A673 (cell line): Measurements from ENCODE around the gene MRTFA. TPM values are rescaled to one million over a fixed set of nuclear protein-coding genes. Genes with fewer than 3 reads are reported as not detected.

ENCODE experiments used
- BruUV-seq: library from RNA; stranded (reverse); fragments of 400-500 nt; replicated peaks from 2 replicates; lab custom pipeline; 2021; lab: Mats Ljungman, UMichigan
- CTCF ChIA-PET: fragments of 300-600 bp; sonication (Branson Sonifier 250); formaldehyde crosslinking; loops from one replicate; lab custom pipeline; 2022; ENCODE audit warnings: antibody characterized with exemption; lab: Charles Lee
- POLR2A ChIA-PET: fragments of 300-600 bp; sonication (Branson Sonifier 250); formaldehyde crosslinking; loops from one replicate; lab custom pipeline; 2022; ENCODE audit warnings: antibody characterized with exemption; ENCODE audit not compliant: low non-redundant PET; lab: Charles Lee
- DNase-seq: peaks from one replicate; pipeline ENCODE4 v3.0.0-alpha.2; 2015; ENCODE audit warnings: low spot score
- H3K27ac ChIP-seq: fragments of 200-600 bp; sonication (generic); 2 replicates; pipeline ENCODE4 v1.5.1; 2016; ENCODE audit warnings: mixed run types, low read depth, mild to moderate bottlenecking, mixed read lengths, antibody characterized with exemption, low read length; ENCODE audit not compliant: poor library complexity, severe bottlenecking
- H3K27me3 ChIP-seq: fragments of 200-600 bp; sonication (generic); replicated peaks from 2 replicates; pipeline ENCODE4 v1.6.1; 2017; ENCODE audit warnings: mixed run types, low read depth, mild to moderate bottlenecking, mixed read lengths, antibody characterized with exemption, low read length; ENCODE audit not compliant: insufficient read depth, poor library complexity
- H3K36me3 ChIP-seq: fragments of 200-600 bp; sonication (generic); 2 replicates; pipeline ENCODE4 v1.6.1; 2016; ENCODE audit warnings: mixed run types, mild to moderate bottlenecking, mixed read lengths, antibody characterized with exemption, low read length; ENCODE audit not compliant: insufficient read depth, poor library complexity, severe bottlenecking
- H3K4me1 ChIP-seq: fragments of 200-600 bp; sonication (generic); 2 replicates; pipeline ENCODE4 v1.6.1; 2017; ENCODE audit warnings: mixed run types, mild to moderate bottlenecking, mixed read lengths, antibody characterized with exemption, low read length; ENCODE audit not compliant: insufficient read depth, poor library complexity, severe bottlenecking
- H3K4me3 ChIP-seq: fragments of 200-600 bp; sonication (generic); 2 replicates; pipeline ENCODE4 v1.5.1; 2016; ENCODE audit warnings: low read depth, mixed run types, mild to moderate bottlenecking, mixed read lengths, low read length; ENCODE audit not compliant: poor library complexity, severe bottlenecking
- H3K9me3 ChIP-seq: fragments of 200-600 bp; sonication (generic); 2 replicates; pipeline ENCODE4 v1.6.1; 2016; ENCODE audit warnings: mixed run types, low read depth, mild to moderate bottlenecking, mixed read lengths, antibody characterized with exemption, low read length; ENCODE audit not compliant: poor library complexity, severe bottlenecking
- EZH2 ChIP-seq: fragments of 200-600 bp; sonication (generic); IDR thresholded peaks from 2 replicates; pipeline ENCODE4 v1.6.1; 2017; ENCODE audit warnings: borderline replicate concordance, low read depth, mild to moderate bottlenecking, mixed read lengths, antibody characterized with exemption, low read length; ENCODE audit not compliant: poor library complexity, severe bottlenecking
- intact Hi-C: fragments of 100-400 bp; cut with micrococcal nuclease; formaldehyde crosslinking; loops from one replicate; pipeline ENCODE4 v1.10.0; 2022; ENCODE audit not compliant: unreplicated experiment
- total RNA-seq: library from RNA; stranded (reverse); gene quantifications from 2 replicates; pipeline ENCODE4 v1.2.3, GENCODE V29; 2021
- TF ChIP-seq, protein P1 (sequence below): fragments of 300-800, 200-600 bp; sonication (generic); conservative IDR thresholded peaks from 2 replicates; pipeline ENCODE4 v1.5.1; 2017; ENCODE audit warnings: low read depth, mild to moderate bottlenecking, antibody characterized with exemption, low read length, moderate library complexity, mixed read lengths

The MRTFA gene
- total RNA-seq, 1 experiment from 2014 or later = 35.8 TPM

DNA sequence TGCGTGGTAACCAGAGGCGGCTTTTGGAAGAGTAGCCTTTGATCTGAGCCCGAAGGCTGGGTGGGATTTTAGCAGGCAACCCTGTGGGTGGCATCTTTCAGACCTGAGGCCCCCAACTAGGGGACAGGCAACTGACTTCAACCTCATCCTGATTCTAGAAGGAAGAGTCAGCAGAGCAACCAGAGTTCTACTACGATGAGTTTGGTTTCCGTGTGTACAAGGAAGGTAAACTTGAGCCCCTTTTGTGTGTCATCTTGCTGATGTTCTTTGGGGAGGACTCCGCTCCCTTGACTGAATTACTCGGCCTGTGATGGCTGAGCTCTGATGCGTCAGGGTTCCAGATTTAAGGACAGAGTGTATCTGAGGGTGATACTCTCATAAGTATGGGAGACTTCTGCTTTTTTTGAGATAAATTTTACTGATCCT, 234.5 kb downstream of the MRTFA start:
- POLR2A ChIA-PET = no interaction called here
- no peak for DNase-seq
- peaks cover 42% of the 10 kb centered on the region for H3K36me3 ChIP-seq
- H3K4me1 ChIP-seq = peaks cover 25% of the 10 kb centered on the region
- no peaks in the 10 kb centered on the region for H3K27me3 ChIP-seq
- H3K27ac ChIP-seq = peak overlapping the region; percentile 45
- TF ChIP-seq, protein P1, sequence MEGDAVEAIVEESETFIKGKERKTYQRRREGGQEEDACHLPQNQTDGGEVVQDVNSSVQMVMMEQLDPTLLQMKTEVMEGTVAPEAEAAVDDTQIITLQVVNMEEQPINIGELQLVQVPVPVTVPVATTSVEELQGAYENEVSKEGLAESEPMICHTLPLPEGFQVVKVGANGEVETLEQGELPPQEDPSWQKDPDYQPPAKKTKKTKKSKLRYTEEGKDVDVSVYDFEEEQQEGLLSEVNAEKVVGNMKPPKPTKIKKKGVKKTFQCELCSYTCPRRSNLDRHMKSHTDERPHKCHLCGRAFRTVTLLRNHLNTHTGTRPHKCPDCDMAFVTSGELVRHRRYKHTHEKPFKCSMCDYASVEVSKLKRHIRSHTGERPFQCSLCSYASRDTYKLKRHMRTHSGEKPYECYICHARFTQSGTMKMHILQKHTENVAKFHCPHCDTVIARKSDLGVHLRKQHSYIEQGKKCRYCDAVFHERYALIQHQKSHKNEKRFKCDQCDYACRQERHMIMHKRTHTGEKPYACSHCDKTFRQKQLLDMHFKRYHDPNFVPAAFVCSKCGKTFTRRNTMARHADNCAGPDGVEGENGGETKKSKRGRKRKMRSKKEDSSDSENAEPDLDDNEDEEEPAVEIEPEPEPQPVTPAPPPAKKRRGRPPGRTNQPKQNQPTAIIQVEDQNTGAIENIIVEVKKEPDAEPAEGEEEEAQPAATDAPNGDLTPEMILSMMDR = no peak
- no peak for TF ChIP-seq EZH2
- CTCF ChIA-PET = no interaction called here
- no peaks in the 10 kb centered on the region for H3K9me3 ChIP-seq
- H3K4me3 ChIP-seq = no peak overlapping the region
- intact Hi-C loops = no loop called here
- no TSS peak for BruUV-seq

DNA sequence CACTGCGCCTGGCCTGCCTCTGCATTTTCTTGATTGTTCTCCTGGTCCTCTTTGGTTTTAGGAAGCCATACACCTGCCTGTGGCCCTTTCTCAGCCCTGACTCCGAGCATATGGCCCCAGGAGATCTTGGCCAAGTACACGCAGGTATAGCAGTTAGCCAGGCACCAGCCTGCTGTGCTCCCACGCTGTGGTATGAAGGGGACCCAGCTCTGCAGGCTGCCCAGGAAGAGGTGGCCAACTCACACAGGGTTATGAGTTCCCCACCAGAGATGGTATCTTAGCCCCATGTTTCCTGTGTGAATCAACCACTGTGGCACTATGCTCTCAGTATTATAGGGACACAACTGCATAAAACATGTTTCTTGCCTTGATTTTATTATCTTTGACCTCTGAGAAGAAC, 235.0 kb downstream of the MRTFA start:
- BruUV-seq = no TSS peak
- Histone ChIP-seq H3K27me3 (no peaks in the 10 kb centered on the region), H3K4me1 (peaks cover 30% of the 10 kb centered on the region), H3K27ac (peak overlapping the region; percentile 45), H3K4me3 (no peak overlapping the region), H3K36me3 (peaks cover 38% of the 10 kb centered on the region), H3K9me3 (no peaks in the 10 kb centered on the region)
- DNase-seq = no peak
- TF ChIP-seq, protein P1 = no peak
- no peak for TF ChIP-seq EZH2
- CTCF ChIA-PET = no interaction called here
- intact Hi-C loops = no loop called here
- POLR2A ChIA-PET = no interaction called here

DNA sequence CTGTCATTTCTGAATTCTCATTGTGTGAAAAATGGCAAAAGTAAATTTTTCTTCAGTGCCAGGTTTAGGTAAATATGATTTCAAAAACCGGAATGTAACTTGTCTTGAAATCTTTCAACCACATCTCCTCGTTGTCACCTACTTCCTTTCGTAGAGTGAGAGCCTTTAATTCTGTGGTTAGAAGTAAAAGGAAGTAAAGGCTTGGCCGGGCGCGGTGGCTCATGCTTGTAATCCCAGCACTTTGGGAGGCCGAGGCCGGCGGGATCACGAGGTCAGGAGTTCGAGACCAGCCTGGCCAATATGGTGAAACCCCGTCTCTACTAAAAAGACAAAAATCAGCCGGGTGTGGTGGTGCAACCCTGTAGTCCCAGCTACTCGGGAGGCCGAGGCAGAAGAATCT, 236.4 kb downstream of the MRTFA start:
- Histone ChIP-seq H3K27ac (peak overlapping the region; percentile 86), H3K4me3 (no peak overlapping the region), H3K9me3 (no peaks in the 10 kb centered on the region), H3K36me3 (peaks cover 27% of the 10 kb centered on the region), H3K27me3 (no peaks in the 10 kb centered on the region), H3K4me1 (peaks cover 40% of the 10 kb centered on the region)
- no peak for DNase-seq
- BruUV-seq = no TSS peak
- intact Hi-C loops = no loop called here
- POLR2A ChIA-PET = no interaction called here
- CTCF ChIA-PET = no interaction called here
- no peak for TF ChIP-seq EZH2

DNA sequence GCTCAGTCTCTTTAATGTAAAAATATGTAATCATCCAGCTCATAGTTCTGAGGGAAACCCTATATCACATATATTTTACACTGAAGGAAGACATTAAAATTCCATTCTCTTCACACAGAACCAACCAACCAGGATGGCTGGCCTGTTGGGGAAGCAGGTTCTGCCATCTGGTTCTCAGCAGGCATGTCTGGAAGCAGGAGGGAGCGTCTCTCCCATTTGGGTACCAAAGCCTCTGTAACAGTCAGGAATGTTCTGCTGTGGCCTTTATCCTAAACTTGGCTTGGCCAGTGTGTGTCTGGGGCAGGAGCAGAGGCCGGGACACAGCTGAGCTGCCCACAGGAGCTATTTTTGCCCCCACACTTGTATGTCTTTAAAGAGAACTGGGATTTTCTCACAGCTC, 236.9 kb downstream of the MRTFA start:
- ChIA-PET POLR2A (no interaction called here), CTCF (no interaction called here)
- intact Hi-C loops = no loop called here
- no peaks in the 10 kb centered on the region for H3K9me3 ChIP-seq
- TF ChIP-seq, protein P1 = no peak
- no peak for TF ChIP-seq EZH2
- no peak for DNase-seq
- H3K4me3 ChIP-seq = no peak overlapping the region
- BruUV-seq = no TSS peak
- peak overlapping the region; percentile 86 for H3K27ac ChIP-seq
- H3K27me3 ChIP-seq = no peaks in the 10 kb centered on the region
- H3K36me3 ChIP-seq = peaks cover 21% of the 10 kb centered on the region
- peaks cover 45% of the 10 kb centered on the region for H3K4me1 ChIP-seq
